ENCODE data around the gene UBE2E1.

DNA sequence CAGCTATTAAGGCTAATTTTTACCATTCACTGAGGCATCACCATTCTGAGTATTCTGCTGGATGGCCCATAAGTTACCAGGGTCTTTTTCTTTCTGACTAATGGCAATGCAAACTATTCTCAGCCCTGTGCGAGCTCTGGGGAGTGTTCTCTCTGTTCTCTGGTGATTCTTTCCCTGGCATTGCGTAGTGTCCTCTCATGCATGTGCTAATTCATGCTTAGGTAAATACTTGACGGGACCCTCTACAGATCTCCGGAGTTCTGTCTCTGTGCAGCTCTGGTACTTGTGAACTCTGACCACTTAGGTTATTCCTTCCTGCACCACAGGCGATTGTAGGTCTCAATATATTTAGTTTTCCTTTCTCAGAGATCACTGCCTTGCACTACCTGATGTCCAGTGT, 34.8 kb downstream of the UBE2E1 start:
- TF ChIP-seq, protein P1, sequence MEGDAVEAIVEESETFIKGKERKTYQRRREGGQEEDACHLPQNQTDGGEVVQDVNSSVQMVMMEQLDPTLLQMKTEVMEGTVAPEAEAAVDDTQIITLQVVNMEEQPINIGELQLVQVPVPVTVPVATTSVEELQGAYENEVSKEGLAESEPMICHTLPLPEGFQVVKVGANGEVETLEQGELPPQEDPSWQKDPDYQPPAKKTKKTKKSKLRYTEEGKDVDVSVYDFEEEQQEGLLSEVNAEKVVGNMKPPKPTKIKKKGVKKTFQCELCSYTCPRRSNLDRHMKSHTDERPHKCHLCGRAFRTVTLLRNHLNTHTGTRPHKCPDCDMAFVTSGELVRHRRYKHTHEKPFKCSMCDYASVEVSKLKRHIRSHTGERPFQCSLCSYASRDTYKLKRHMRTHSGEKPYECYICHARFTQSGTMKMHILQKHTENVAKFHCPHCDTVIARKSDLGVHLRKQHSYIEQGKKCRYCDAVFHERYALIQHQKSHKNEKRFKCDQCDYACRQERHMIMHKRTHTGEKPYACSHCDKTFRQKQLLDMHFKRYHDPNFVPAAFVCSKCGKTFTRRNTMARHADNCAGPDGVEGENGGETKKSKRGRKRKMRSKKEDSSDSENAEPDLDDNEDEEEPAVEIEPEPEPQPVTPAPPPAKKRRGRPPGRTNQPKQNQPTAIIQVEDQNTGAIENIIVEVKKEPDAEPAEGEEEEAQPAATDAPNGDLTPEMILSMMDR (IDR thresholded peaks at IDR 0.05): no peak
- no peak for TF ChIP-seq POLR2A (IDR thresholded peaks at IDR 0.05)

Measured in thyroid gland (tissue), 4 donors.